ENCODE results near the gene PRDM16. TPM values are rescaled to one million over a fixed set of nuclear protein-coding genes. Genes with fewer than 3 reads are reported as not detected.

The PRDM16 gene
- total RNA-seq, 1 experiment from 2014 or later = 0.69 TPM

- Histone ChIP-seq H3K36me3 (replicated peaks; ENCODE audit: control insufficient read depth, insufficient read depth, low read length) (no peaks in the 10 kb centered on the region), H3K4me3 (ENCODE audit: insufficient read depth, low read depth, low read length) (no peak overlapping the region), H3K27me3 (ENCODE audit: control insufficient read depth, insufficient read depth, low read length) (no peaks in the 10 kb centered on the region)
- DNase-seq = no peak
Observed at GRCh38 chr1:3116560-3116959, 47.6 kb downstream of the PRDM16 start.

- H3K36me3 ChIP-seq (replicated peaks; ENCODE audit: control insufficient read depth, insufficient read depth, low read length) = no peaks in the 10 kb centered on the region
- no peak for DNase-seq
- no peak overlapping the region for H3K4me3 ChIP-seq (ENCODE audit: insufficient read depth, low read depth, low read length)
- H3K27me3 ChIP-seq (ENCODE audit: control insufficient read depth, insufficient read depth, low read length) = no peaks in the 10 kb centered on the region
Observed at GRCh38 chr1:3117879-3118278, 48.9 kb downstream of the PRDM16 start.

GRCh38 chr1:3119061-3119460, 50.1 kb downstream of the PRDM16 start:
- no peaks in the 10 kb centered on the region for H3K27me3 ChIP-seq (ENCODE audit: control insufficient read depth, insufficient read depth, low read length)
- DNase-seq = no peak
- H3K4me3 ChIP-seq (ENCODE audit: insufficient read depth, low read depth, low read length) = no peak overlapping the region
- no peaks in the 10 kb centered on the region for H3K36me3 ChIP-seq (replicated peaks; ENCODE audit: control insufficient read depth, insufficient read depth, low read length)

GRCh38 chr1:3119725-3120124, 50.7 kb downstream of the PRDM16 start:
- Histone ChIP-seq H3K4me3 (ENCODE audit: insufficient read depth, low read depth, low read length) (no peak overlapping the region), H3K36me3 (replicated peaks; ENCODE audit: control insufficient read depth, insufficient read depth, low read length) (no peaks in the 10 kb centered on the region), H3K27me3 (ENCODE audit: control insufficient read depth, insufficient read depth, low read length) (no peaks in the 10 kb centered on the region)
- no peak for DNase-seq

- no peak overlapping the region for H3K4me3 ChIP-seq (ENCODE audit: insufficient read depth, low read depth, low read length)
- no peaks in the 10 kb centered on the region for H3K36me3 ChIP-seq (replicated peaks; ENCODE audit: control insufficient read depth, insufficient read depth, low read length)
- no peaks in the 10 kb centered on the region for H3K27me3 ChIP-seq (ENCODE audit: control insufficient read depth, insufficient read depth, low read length)
- DNase-seq = no peak
Observed at GRCh38 chr1:3120140-3120539, 51.1 kb downstream of the PRDM16 start.

- Histone ChIP-seq H3K27me3 (ENCODE audit: control insufficient read depth, insufficient read depth, low read length) (no peaks in the 10 kb centered on the region), H3K4me3 (ENCODE audit: insufficient read depth, low read depth, low read length) (no peak overlapping the region), H3K36me3 (replicated peaks; ENCODE audit: control insufficient read depth, insufficient read depth, low read length) (no peaks in the 10 kb centered on the region)
- no peak for DNase-seq
Observed at GRCh38 chr1:3120994-3121393, 52.0 kb downstream of the PRDM16 start.

- Histone ChIP-seq H3K27me3 (ENCODE audit: control insufficient read depth, insufficient read depth, low read length) (no peaks in the 10 kb centered on the region), H3K4me3 (ENCODE audit: insufficient read depth, low read depth, low read length) (no peak overlapping the region), H3K36me3 (replicated peaks; ENCODE audit: control insufficient read depth, insufficient read depth, low read length) (no peaks in the 10 kb centered on the region)
- no peak for DNase-seq
Observed at GRCh38 chr1:3121401-3122210, 52.6 kb downstream of the PRDM16 start.

GRCh38 chr1:3122311-3122710, 53.3 kb downstream of the PRDM16 start:
- no peak for DNase-seq
- no peak overlapping the region for H3K4me3 ChIP-seq (ENCODE audit: insufficient read depth, low read depth, low read length)
- no peaks in the 10 kb centered on the region for H3K36me3 ChIP-seq (replicated peaks; ENCODE audit: control insufficient read depth, insufficient read depth, low read length)
- no peaks in the 10 kb centered on the region for H3K27me3 ChIP-seq (ENCODE audit: control insufficient read depth, insufficient read depth, low read length)

- no peaks in the 10 kb centered on the region for H3K27me3 ChIP-seq (ENCODE audit: control insufficient read depth, insufficient read depth, low read length)
- no peak for DNase-seq
- H3K36me3 ChIP-seq (replicated peaks; ENCODE audit: control insufficient read depth, insufficient read depth, low read length) = no peaks in the 10 kb centered on the region
- H3K4me3 ChIP-seq (ENCODE audit: insufficient read depth, low read depth, low read length) = no peak overlapping the region
Observed at GRCh38 chr1:3124246-3124645, 55.2 kb downstream of the PRDM16 start.

GRCh38 chr1:3125078-3125477, 56.1 kb downstream of the PRDM16 start:
- H3K27me3 ChIP-seq (ENCODE audit: control insufficient read depth, insufficient read depth, low read length) = no peaks in the 10 kb centered on the region
- DNase-seq = no peak
- no peak overlapping the region for H3K4me3 ChIP-seq (ENCODE audit: insufficient read depth, low read depth, low read length)
- no peaks in the 10 kb centered on the region for H3K36me3 ChIP-seq (replicated peaks; ENCODE audit: control insufficient read depth, insufficient read depth, low read length)

GRCh38 chr1:3125546-3126368, 56.8 kb downstream of the PRDM16 start:
- no peak for DNase-seq
- H3K27me3 ChIP-seq (ENCODE audit: control insufficient read depth, insufficient read depth, low read length) = no peaks in the 10 kb centered on the region
- H3K4me3 ChIP-seq (ENCODE audit: insufficient read depth, low read depth, low read length) = no peak overlapping the region
- no peaks in the 10 kb centered on the region for H3K36me3 ChIP-seq (replicated peaks; ENCODE audit: control insufficient read depth, insufficient read depth, low read length)

- H3K4me3 ChIP-seq (ENCODE audit: insufficient read depth, low read depth, low read length) = no peak overlapping the region
- H3K36me3 ChIP-seq (replicated peaks; ENCODE audit: control insufficient read depth, insufficient read depth, low read length) = no peaks in the 10 kb centered on the region
- DNase-seq = no peak
- no peaks in the 10 kb centered on the region for H3K27me3 ChIP-seq (ENCODE audit: control insufficient read depth, insufficient read depth, low read length)
Observed at GRCh38 chr1:3126756-3127678, 58.0 kb downstream of the PRDM16 start.

- no peak for DNase-seq
Observed at GRCh38 chr1:3127738-3128137, 58.7 kb downstream of the PRDM16 start.

GRCh38 chr1:3128431-3129132, 59.6 kb downstream of the PRDM16 start:
- H3K36me3 ChIP-seq (replicated peaks; ENCODE audit: control insufficient read depth, insufficient read depth, low read length) = no peaks in the 10 kb centered on the region
- H3K4me3 ChIP-seq (ENCODE audit: insufficient read depth, low read depth, low read length) = no peak overlapping the region
- no peaks in the 10 kb centered on the region for H3K27me3 ChIP-seq (ENCODE audit: control insufficient read depth, insufficient read depth, low read length)
- DNase-seq = no peak

More at GRCh38 chr1:3127738-3128137, 58.7 kb downstream of the PRDM16 start:
- Histone ChIP-seq H3K4me3 (ENCODE audit: insufficient read depth, low read depth, low read length) (no peak overlapping the region), H3K27me3 (ENCODE audit: control insufficient read depth, insufficient read depth, low read length) (no peaks in the 10 kb centered on the region), H3K36me3 (replicated peaks; ENCODE audit: control insufficient read depth, insufficient read depth, low read length) (no peaks in the 10 kb centered on the region)

Measured in H7 (cell line).